ENCODE data around the gene EPB41L2.

- TF ChIP-seq POLR2A (IDR thresholded peaks at IDR 0.05; ENCODE audit: low read depth): no peak
- TF ChIP-seq CTCF (IDR thresholded peaks at IDR 0.05): no peak
Measured at GRCh38 chr6:130862370-130862769, 200.7 kb downstream of the EPB41L2 start.

Data from esophagus muscularis mucosa (tissue), 3 donors.